ENCODE measurements around the gene EPB41L1. TPM values are rescaled to one million over a fixed set of nuclear protein-coding genes. Genes with fewer than 3 reads are reported as not detected.

The EPB41L1 gene
- polyA plus RNA-seq, 1 donor from 2014 or later: 38.2 TPM

DNA sequence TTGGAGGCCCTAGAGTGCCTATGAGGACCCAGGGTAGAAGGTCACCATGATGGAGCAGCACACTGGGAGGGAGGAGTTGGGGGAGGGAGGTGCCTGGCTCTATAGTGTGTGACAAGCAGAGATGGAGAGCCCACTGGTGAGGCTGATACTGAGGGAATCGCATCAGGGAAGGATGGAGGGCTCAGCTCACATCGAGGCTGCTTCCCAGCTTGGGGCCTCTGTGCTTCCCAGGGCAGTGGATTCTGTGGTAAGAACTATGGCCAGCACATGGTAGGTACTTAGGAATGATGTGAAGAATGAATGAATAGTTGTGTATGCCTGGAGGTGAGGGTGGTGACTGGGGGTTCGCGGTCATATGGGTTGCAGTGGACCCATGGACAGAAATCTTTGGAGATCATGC, 1.3 kb upstream of the EPB41L1 start:
- H4K20me1 ChIP-seq (ENCODE audit: insufficient read depth): no peaks in the 10 kb centered on the region
- no peaks in the 10 kb centered on the region for H3K27me3 ChIP-seq (ENCODE audit: insufficient read depth, low read depth, low read length)
- H3K79me2 ChIP-seq (replicated peaks; ENCODE audit: insufficient read depth, low read length): peaks cover 12% of the 10 kb centered on the region
- no peak overlapping the region for H3K4me3 ChIP-seq (ENCODE audit: low read length)
- no peak overlapping the region for H3K4me2 ChIP-seq (ENCODE audit: low read length)
- no peak overlapping the region for H2AFZ ChIP-seq (ENCODE audit: low read depth, low read length)
- H3K9ac ChIP-seq (ENCODE audit: low read length): no peak overlapping the region
- H3K9me2 ChIP-seq (ENCODE audit: insufficient read depth, low read length): no peaks in the 10 kb centered on the region
- no peaks in the 10 kb centered on the region for H3K9me3 ChIP-seq (ENCODE audit: low read length)
- no peak for TF ChIP-seq EZH2 (IDR thresholded peaks at IDR 0.05; ENCODE audit: borderline replicate concordance, insufficient read depth, low read length, poor library complexity, severe bottlenecking)
- TF ChIP-seq MXI1 (conservative IDR thresholded peaks at IDR 0.05; ENCODE audit: poor library complexity, severe bottlenecking): no peak
- TF ChIP-seq TAF1 (IDR thresholded peaks at IDR 0.05; ENCODE audit: low read depth): no peak
- no peak for TF ChIP-seq REST (IDR thresholded peaks at IDR 0.05; ENCODE audit: borderline replicate concordance)
- no peak for TF ChIP-seq CTCF (IDR thresholded peaks at IDR 0.05; ENCODE audit: poor library complexity, severe bottlenecking)
- no peak for TF ChIP-seq SMC3 (conservative IDR thresholded peaks at IDR 0.05; ENCODE audit: poor library complexity)
- TF ChIP-seq EP300 (conservative IDR thresholded peaks at IDR 0.05; ENCODE audit: poor library complexity, severe bottlenecking): no peak
- no peak for TF ChIP-seq RAD21 (conservative IDR thresholded peaks at IDR 0.05)
- no peak for TF ChIP-seq POLR2AphosphoS5 (IDR thresholded peaks at IDR 0.05)
- H3K27ac ChIP-seq (ENCODE audit: low read length): no peak overlapping the region
- no peaks in the 10 kb centered on the region for H3K36me3 ChIP-seq (ENCODE audit: insufficient read depth, low read length)
- no peaks in the 10 kb centered on the region for H3F3A ChIP-seq (ENCODE audit: insufficient read depth, low read length, poor library complexity, severe bottlenecking)

- no peak overlapping the region for H3K27ac ChIP-seq (ENCODE audit: low read length)
- H3F3A ChIP-seq (ENCODE audit: insufficient read depth, low read length, poor library complexity, severe bottlenecking): no peaks in the 10 kb centered on the region
- TF ChIP-seq TAF1 (IDR thresholded peaks at IDR 0.05; ENCODE audit: low read depth) (no peak), RAD21 (conservative IDR thresholded peaks at IDR 0.05) (no peak), EP300 (conservative IDR thresholded peaks at IDR 0.05; ENCODE audit: poor library complexity, severe bottlenecking) (no peak), REST (IDR thresholded peaks at IDR 0.05; ENCODE audit: borderline replicate concordance) (no peak), MXI1 (conservative IDR thresholded peaks at IDR 0.05; ENCODE audit: poor library complexity, severe bottlenecking) (no peak), EZH2 (IDR thresholded peaks at IDR 0.05; ENCODE audit: borderline replicate concordance, insufficient read depth, low read length, poor library complexity, severe bottlenecking) (no peak), POLR2AphosphoS5 (IDR thresholded peaks at IDR 0.05) (no peak), CTCF (IDR thresholded peaks at IDR 0.05; ENCODE audit: poor library complexity, severe bottlenecking) (no peak), SMC3 (conservative IDR thresholded peaks at IDR 0.05; ENCODE audit: poor library complexity) (no peak)
- H3K9ac ChIP-seq (ENCODE audit: low read length): peak overlapping the region; percentile 62
- no peaks in the 10 kb centered on the region for H3K27me3 ChIP-seq (ENCODE audit: insufficient read depth, low read depth, low read length)
- peak overlapping the region; percentile 45 for H2AFZ ChIP-seq (ENCODE audit: low read depth, low read length)
- H3K4me3 ChIP-seq (ENCODE audit: low read length): peak overlapping the region; percentile 68
- H3K9me2 ChIP-seq (ENCODE audit: insufficient read depth, low read length): no peaks in the 10 kb centered on the region
- H3K4me2 ChIP-seq (ENCODE audit: low read length): peak overlapping the region; percentile 45
- H3K9me3 ChIP-seq (ENCODE audit: low read length): no peaks in the 10 kb centered on the region
- H3K36me3 ChIP-seq (ENCODE audit: insufficient read depth, low read length): no peaks in the 10 kb centered on the region
- no peaks in the 10 kb centered on the region for H4K20me1 ChIP-seq (ENCODE audit: insufficient read depth)
- H3K79me2 ChIP-seq (replicated peaks; ENCODE audit: insufficient read depth, low read length): peaks cover 12% of the 10 kb centered on the region
Measured at GRCh38 chr20:36153736-36154699, 522 bp upstream of the EPB41L1 start.
